Eye (tissue), 1 donor: ENCODE data around the gene CAMK2N1.

ENCODE experiments used
- DNase-seq: peaks from one replicate; pipeline ENCODE4 v3.0.0-alpha.2; 2015

CAMK2N1 gene

GRCh38 chr1:20477348-20478056, 8.5 kb downstream of the CAMK2N1 start:
- peak; percentile 42 for DNase-seq

- DNase-seq, result peak; percentile 80
Measured at GRCh38 chr1:20476265-20477038, 9.6 kb downstream of the CAMK2N1 start.

GRCh38 chr1:20474996-20475395, 11.0 kb downstream of the CAMK2N1 start:
- DNase-seq, result no peak

GRCh38 chr1:20474333-20474975, 11.6 kb downstream of the CAMK2N1 start:
- DNase-seq, result no peak

- DNase-seq, result no peak
Measured at GRCh38 chr1:20473894-20474293, 12.1 kb downstream of the CAMK2N1 start.

- DNase-seq, result peak; percentile 94
Measured at GRCh38 chr1:20472860-20473711, 12.9 kb downstream of the CAMK2N1 start.

GRCh38 chr1:20472121-20472520, 13.9 kb downstream of the CAMK2N1 start:
- DNase-seq, result no peak

- DNase-seq, result peak; percentile 83
Measured at GRCh38 chr1:20470194-20470593, 15.8 kb downstream of the CAMK2N1 start.

- DNase-seq, result no peak
Measured at GRCh38 chr1:20469406-20470076, 16.5 kb downstream of the CAMK2N1 start.

GRCh38 chr1:20466273-20466672, 19.7 kb downstream of the CAMK2N1 start:
- DNase-seq, result no peak

GRCh38 chr1:20465187-20465586, 20.8 kb downstream of the CAMK2N1 start:
- DNase-seq, result no peak

- no peak for DNase-seq
Measured at GRCh38 chr1:20463502-20463901, 22.5 kb downstream of the CAMK2N1 start.

GRCh38 chr1:20462397-20462796, 23.6 kb downstream of the CAMK2N1 start:
- DNase-seq, result no peak

- DNase-seq, result no peak
Measured at GRCh38 chr1:20458717-20459116, 27.3 kb downstream of the CAMK2N1 start.

GRCh38 chr1:20454004-20454403, 32.0 kb downstream of the CAMK2N1 start:
- DNase-seq, result no peak

- DNase-seq, result no peak
Measured at GRCh38 chr1:20449735-20450311, 36.2 kb downstream of the CAMK2N1 start.

GRCh38 chr1:20448671-20449071, 37.3 kb downstream of the CAMK2N1 start:
- DNase-seq, result peak; percentile 83

GRCh38 chr1:20447794-20448193, 38.2 kb downstream of the CAMK2N1 start:
- DNase-seq, result no peak

GRCh38 chr1:20446796-20447195, 39.2 kb downstream of the CAMK2N1 start:
- DNase-seq, result no peak

GRCh38 chr1:20445956-20446355, 40.1 kb downstream of the CAMK2N1 start:
- no peak for DNase-seq

GRCh38 chr1:20443703-20444586, 42.1 kb downstream of the CAMK2N1 start:
- no peak for DNase-seq
